Left lung (tissue), 10 donors: ENCODE measurements around the gene WDR70. TPM values are rescaled to one million over a fixed set of nuclear protein-coding genes. Genes with fewer than 3 reads are reported as not detected.
A peak's percentile ranks its signal among the peaks of the same experiment; 100 is the strongest.
"Not testable (repeated sequence)": the region's sequence is repeated elsewhere in the genome, so short reads cannot be mapped to it uniquely, and the experiment has no call there.

Experiments used
- ATAC-seq: fragments of 200-7000 bp; cut with Tn5 transposase; one replicate; pipeline ENCODE4 v1.9.1; 2020; ENCODE audit warnings: moderate library complexity
- DNase-seq, 4 donors: peaks; one replicate each; pipeline ENCODE4 v3.0.0-alpha.2; 2013 to 2020
- H3K27ac ChIP-seq, 2 donors: fragments of 200-600 bp; sonication (generic) in 1 of 2; one replicate each; pipeline versions ENCODE4 v1.5.0 to v1.8.0; 2020 to 2021
- H3K27me3 ChIP-seq, 2 donors: fragments of 200-600 bp; sonication (generic) in 1 of 2; one replicate each; pipeline versions ENCODE4 v1.5.0 to v1.8.0; 2020 to 2021
- H3K36me3 ChIP-seq, 2 donors: fragments of 200-600 bp; sonication (generic) in 1 of 2; one replicate each; pipeline versions ENCODE4 v1.5.0 to v1.8.0; 2020 to 2021
- H3K4me1 ChIP-seq, 2 donors: fragments of 200-600 bp; one replicate each; pipeline ENCODE4 v1.8.0; 2021
- H3K4me3 ChIP-seq, 2 donors: fragments of 200-600 bp; sonication (generic) in 1 of 2; one replicate each; pipeline versions ENCODE4 v1.5.0 to v1.8.0; 2020 to 2021; ENCODE audit warnings: mild to moderate bottlenecking in 1 of 2
- H3K9me3 ChIP-seq, 2 donors: fragments of 200-600 bp; sonication (generic) in 1 of 2; one replicate each; pipeline versions ENCODE4 v1.5.0 to v1.8.0; 2020 to 2021
- CTCF ChIP-seq, 2 donors: fragments of 200-600 bp; sonication (generic) in 1 of 2; IDR thresholded peaks; one replicate each; pipeline versions ENCODE4 v1.5.0 to v1.8.0; 2021; ENCODE audit warnings: antibody characterized with exemption in 2 of 2
- intact Hi-C, 2 donors: fragments of 100-400 bp; cut with DNase I; formaldehyde crosslinking; loops; one replicate each; pipeline versions ENCODE4 v1.11.2 to v1.14.2; 2022
- polyA plus RNA-seq, 6 donors: library from polyadenylated mRNA; unstranded; fragments of 120-200 nt; gene quantifications; one replicate each; pipeline ENCODE4 v1.2.1, GENCODE V29; 2013; ENCODE audit not compliant: insufficient read length in 6 of 6
- total RNA-seq, 2 donors: library from RNA; stranded (reverse); fragmentation: NEBNext Ultra II Directional; extraction: Animal tissue kit (Norgen Biotek cat#: 25700); gene quantifications; one replicate each; pipeline ENCODE4 v1.2.1, GENCODE V29; 2021
- donor health status: DM: no; HTN: yes; CAD: no.
- donor health status: DM: no; HTN: no; CAD: no.

The WDR70 gene
- total and polyA plus RNA-seq, 8 donors: 21.9 to 59.2 (median 47.5) TPM

- H3K36me3 ChIP-seq: peaks cover 0 to 10% of the 10 kb centered on the region in 2 donors
- no peaks in the 10 kb centered on the region for H3K27me3 ChIP-seq
- H3K27ac ChIP-seq: no peak overlapping the region
- no peak for TF ChIP-seq CTCF (IDR thresholded peaks at IDR 0.05)
- DNase-seq (no peak), ATAC-seq (no peak)
- intact Hi-C loops: no loop called here
- H3K9me3 ChIP-seq: no peaks in the 10 kb centered on the region
- H3K4me3 ChIP-seq: no peak overlapping the region
- H3K4me1 ChIP-seq: no peaks in the 10 kb centered on the region
Observed at GRCh38 chr5:37606632-37607248, 227.6 kb downstream of the WDR70 start.

DNA sequence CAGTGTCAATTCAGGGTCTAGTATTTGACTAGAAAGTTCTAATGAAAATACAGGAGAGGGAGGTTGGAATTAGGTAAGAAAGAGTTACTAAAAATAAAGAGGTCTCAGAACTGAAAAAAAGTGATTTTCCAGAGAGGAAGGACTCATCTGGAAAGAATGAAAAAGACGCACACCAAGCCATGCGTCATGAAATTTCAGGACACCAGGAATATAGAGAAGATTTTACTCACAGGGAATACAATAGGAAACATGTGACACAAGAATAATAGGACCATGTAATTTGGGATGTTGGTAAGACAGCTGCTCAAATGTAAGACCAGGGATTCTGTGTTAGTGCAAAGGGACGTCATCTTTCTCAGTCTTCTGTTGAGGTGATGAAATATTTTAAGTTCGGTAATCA, 236.1 kb downstream of the WDR70 start:
- H3K27me3 ChIP-seq: no peaks in the 10 kb centered on the region
- intact Hi-C loops: no loop called here
- no peaks in the 10 kb centered on the region for H3K9me3 ChIP-seq
- ATAC-seq: no peak
- TF ChIP-seq CTCF (IDR thresholded peaks at IDR 0.05): no peak
- no peak for DNase-seq
- H3K36me3 ChIP-seq: no peaks in the 10 kb centered on the region
- no peaks in the 10 kb centered on the region for H3K4me1 ChIP-seq
- no peak overlapping the region for H3K4me3 ChIP-seq
- H3K27ac ChIP-seq: no peak overlapping the region

DNA sequence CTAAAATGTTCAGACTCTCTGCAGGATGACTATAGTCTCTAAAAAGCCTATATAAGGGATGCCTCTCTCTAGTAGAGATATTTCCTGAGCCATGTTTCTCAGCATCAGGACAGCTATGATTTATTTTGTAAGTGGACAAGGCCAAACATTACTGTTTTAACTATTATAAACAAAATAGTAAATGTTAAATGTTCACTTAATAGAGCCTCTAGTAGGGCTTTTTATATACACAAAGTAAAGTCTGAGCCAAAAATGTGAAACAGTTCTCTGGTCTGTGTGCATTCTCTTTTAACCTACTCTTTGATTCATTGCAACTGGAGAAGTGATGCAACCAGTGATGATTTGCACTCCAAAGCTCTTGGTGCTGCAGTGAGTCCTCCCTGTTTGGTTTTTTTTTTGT, 240.2 kb downstream of the WDR70 start:
- TF ChIP-seq CTCF (IDR thresholded peaks at IDR 0.05): no peak
- intact Hi-C loops: no loop called here
- no peak for ATAC-seq
- peak in 1 of 4 donors; percentile 3 for DNase-seq
- H3K27ac ChIP-seq: no peak overlapping the region
- no peaks in the 10 kb centered on the region for H3K9me3 ChIP-seq
- no peaks in the 10 kb centered on the region for H3K36me3 ChIP-seq
- no peak overlapping the region for H3K4me3 ChIP-seq
- H3K27me3 ChIP-seq: no peaks in the 10 kb centered on the region
- H3K4me1 ChIP-seq: no peaks in the 10 kb centered on the region

DNA sequence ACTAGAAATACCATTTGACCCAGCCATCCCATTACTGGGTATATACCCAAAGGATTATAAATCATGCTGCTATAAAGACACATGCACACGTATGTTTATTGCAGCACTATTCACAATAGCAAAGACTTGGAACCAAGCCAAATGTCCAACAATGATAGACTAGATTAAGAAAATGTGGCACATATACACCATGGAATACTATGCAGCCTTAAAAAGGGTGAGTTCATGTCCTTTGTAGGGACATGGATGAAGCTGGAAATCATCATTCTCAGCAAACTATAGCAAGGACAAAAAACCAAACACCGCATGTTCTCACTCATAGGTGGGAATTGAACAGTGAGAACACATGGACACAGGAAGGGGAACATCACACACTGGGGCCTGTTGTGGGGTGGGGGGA, 243.2 kb downstream of the WDR70 start:
- H3K36me3 ChIP-seq, H3K4me3 ChIP-seq, H3K27ac ChIP-seq, H3K4me1 ChIP-seq, ATAC-seq, H3K27me3 ChIP-seq, intact Hi-C loops, H3K9me3 ChIP-seq, DNase-seq: not testable (repeated sequence)

DNA sequence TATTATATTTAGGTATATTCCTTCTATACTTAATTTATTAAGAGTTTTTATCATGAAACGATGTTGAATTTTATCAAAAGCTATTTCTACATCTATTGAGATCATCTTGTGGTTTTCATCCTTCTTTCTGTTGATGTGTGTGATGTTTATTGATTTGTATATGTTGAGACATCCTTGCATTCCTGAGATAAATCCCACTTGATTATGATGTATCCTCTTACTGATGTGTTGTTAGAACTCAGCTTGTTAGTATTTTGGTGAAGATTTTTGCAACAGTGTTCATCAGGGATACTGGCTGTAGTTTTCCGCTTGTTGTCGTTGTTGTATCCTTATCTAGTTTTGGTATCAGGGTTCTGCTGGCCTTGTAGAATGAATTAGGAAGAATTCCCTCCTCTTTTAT, 247.1 kb downstream of the WDR70 start:
- H3K36me3 ChIP-seq: no peaks in the 10 kb centered on the region
- no peaks in the 10 kb centered on the region for H3K27me3 ChIP-seq
- DNase-seq (no peak), ATAC-seq (no peak)
- H3K9me3 ChIP-seq: peaks cover 0 to 30% of the 10 kb centered on the region in 2 donors
- no peak overlapping the region for H3K4me3 ChIP-seq
- H3K4me1 ChIP-seq: no peaks in the 10 kb centered on the region
- no peak for TF ChIP-seq CTCF (IDR thresholded peaks at IDR 0.05)
- intact Hi-C loops: no loop called here
- no peak overlapping the region for H3K27ac ChIP-seq

- intact Hi-C loops: no loop called here
- Histone ChIP-seq H3K27ac (no peak overlapping the region), H3K9me3 (peaks cover 0 to 30% of the 10 kb centered on the region in 2 donors), H3K4me1 (no peaks in the 10 kb centered on the region), H3K36me3 (no peaks in the 10 kb centered on the region), H3K4me3 (no peak overlapping the region), H3K27me3 (no peaks in the 10 kb centered on the region)
- no peak for TF ChIP-seq CTCF (IDR thresholded peaks at IDR 0.05)
- ATAC-seq: no peak
- DNase-seq: no peak
Observed at GRCh38 chr5:37628876-37629275, 249.8 kb downstream of the WDR70 start.
